MCF 10A (cell line): Measurements from ENCODE around the gene KRT6C. TPM values are rescaled to one million over a fixed set of nuclear protein-coding genes. Genes with fewer than 3 reads are reported as not detected.

ENCODE experiments used
- BruUV-seq: library from RNA; stranded (reverse); fragments of 400-500 nt; replicated peaks from 2 replicates; lab custom pipeline; 2021; lab: Mats Ljungman, UMichigan
- CTCF ChIA-PET: fragments of 300-600 bp; sonication (Branson Sonifier 250); formaldehyde crosslinking; extraction: SDS; loops from one replicate; lab custom pipeline; 2021; ENCODE audit warnings: antibody characterized with exemption, inconsistent platforms; lab: Yijun Ruan, JAX
- POLR2A ChIA-PET: fragments of 300-600, 350-650 bp; sonication (Branson Sonifier 250); formaldehyde crosslinking; extraction: SDS; loops from one replicate; lab custom pipeline; 2020; ENCODE audit warnings: antibody characterized with exemption, inconsistent platforms; lab: Yijun Ruan, JAX
- DNase-seq: peaks from one replicate; pipeline ENCODE4 v3.0.0-alpha.2; 2018; ENCODE audit not compliant: unreplicated experiment
- H3K27ac Mint-ChIP-seq: one replicate; pipeline ENCODE4 v1.8.0; 2022; ENCODE audit warnings: mild to moderate bottlenecking, low read depth, mixed read lengths; ENCODE audit not compliant: unreplicated experiment
- H3K27me3 Mint-ChIP-seq: one replicate; pipeline ENCODE4 v1.8.0; 2022; ENCODE audit warnings: mixed read lengths; ENCODE audit not compliant: insufficient read depth, unreplicated experiment
- H3K36me3 Mint-ChIP-seq: one replicate; pipeline ENCODE4 v1.8.0; 2022; ENCODE audit warnings: mild to moderate bottlenecking, moderate library complexity, mixed read lengths; ENCODE audit not compliant: insufficient read depth, unreplicated experiment
- H3K4me1 Mint-ChIP-seq: one replicate; pipeline ENCODE4 v1.8.0; 2022; ENCODE audit warnings: mixed read lengths; ENCODE audit not compliant: insufficient read depth, unreplicated experiment
- H3K4me3 Mint-ChIP-seq: one replicate; pipeline ENCODE4 v1.8.0; 2022; ENCODE audit warnings: mild to moderate bottlenecking, moderate library complexity, mixed read lengths; ENCODE audit not compliant: unreplicated experiment
- H3K9me3 Mint-ChIP-seq: one replicate; pipeline ENCODE4 v1.8.0; 2022; ENCODE audit warnings: mixed read lengths; ENCODE audit not compliant: unreplicated experiment
- CTCF ChIP-seq: fragments of 200-600 bp; IDR thresholded peaks from one replicate; pipeline ENCODE4 v1.8.0; 2022; ENCODE audit warnings: antibody characterized with exemption, mild to moderate bottlenecking; ENCODE audit not compliant: unreplicated experiment
- intact Hi-C: fragments of 100-400 bp; cut with micrococcal nuclease; formaldehyde crosslinking; loops from 2 replicates; pipeline ENCODE4 v1.14.1; 2022
- total RNA-seq: library from RNA; stranded (reverse); gene quantifications from 2 replicates; pipeline ENCODE4 v1.2.3, GENCODE V29; 2022

The KRT6C gene
- total RNA-seq, 1 experiment from 2014 or later, result 0.19 TPM

GRCh38 chr12:52427083-52427482 is 46.5 kb downstream of the KRT6C start:
- H3K36me3 Mint-ChIP-seq, result no peaks in the 10 kb centered on the region
- TF ChIP-seq CTCF, result no peak
- peak; percentile 35 for DNase-seq
- ChIA-PET POLR2A (interaction anchor here (1.1 to 1.3 kb wide), 3 partner anchors 8 to 93 kb away, joined by 3 to 4 read pairs (median 3); partner anchors contain the start of gene KRT5), CTCF (interaction anchor here (0.7 to 2.0 kb wide), 4 partner anchors 8 to 269 kb away, joined by 3 to 13 read pairs (median 3); no protein-coding TSS in a partner anchor)
- no TSS peak for BruUV-seq
- no peak overlapping the region for H3K4me3 Mint-ChIP-seq
- H3K27me3 Mint-ChIP-seq, result peaks cover 32% of the 10 kb centered on the region
- H3K4me1 Mint-ChIP-seq, result no peaks in the 10 kb centered on the region
- H3K9me3 Mint-ChIP-seq, result no peaks in the 10 kb centered on the region
- intact Hi-C loops, result no loop called here
- no peak overlapping the region for H3K27ac Mint-ChIP-seq

GRCh38 chr12:52426034-52426433 is 47.6 kb downstream of the KRT6C start:
- CTCF ChIA-PET, result interaction anchor here (1.0 to 1.1 kb wide), 2 partner anchors 14 to 54 kb away, joined by 3 read pairs; no protein-coding TSS in a partner anchor
- no peak for DNase-seq
- POLR2A ChIA-PET, result no interaction called here
- H3K4me1 Mint-ChIP-seq, result no peaks in the 10 kb centered on the region
- H3K27ac Mint-ChIP-seq, result no peak overlapping the region
- peaks cover 23% of the 10 kb centered on the region for H3K27me3 Mint-ChIP-seq
- no peaks in the 10 kb centered on the region for H3K9me3 Mint-ChIP-seq
- no peak for TF ChIP-seq CTCF
- no peaks in the 10 kb centered on the region for H3K36me3 Mint-ChIP-seq
- intact Hi-C loops, result no loop called here
- no peak overlapping the region for H3K4me3 Mint-ChIP-seq
- no TSS peak for BruUV-seq

GRCh38 chr12:52425466-52425865 is 48.1 kb downstream of the KRT6C start:
- Mint-ChIP-seq H3K4me3 (no peak overlapping the region), H3K27ac (no peak overlapping the region), H3K4me1 (no peaks in the 10 kb centered on the region), H3K27me3 (peaks cover 17% of the 10 kb centered on the region), H3K36me3 (no peaks in the 10 kb centered on the region), H3K9me3 (no peaks in the 10 kb centered on the region)
- intact Hi-C loops, result no loop called here
- BruUV-seq, result no TSS peak
- TF ChIP-seq CTCF, result no peak
- POLR2A ChIA-PET, result no interaction called here
- CTCF ChIA-PET, result interaction anchor here (0.6 to 1.1 kb wide), 3 partner anchors 14 to 54 kb away, joined by 3 read pairs; no protein-coding TSS in a partner anchor
- no peak for DNase-seq

GRCh38 chr12:52423661-52424500 is 49.7 kb downstream of the KRT6C start:
- ChIA-PET CTCF (interaction anchor here (0.6 kb wide), 1 partner anchor 157 kb away, joined by 3 read pairs; no protein-coding TSS in a partner anchor), POLR2A (interaction anchor here (0.6 kb wide), 3 partner anchors 28 to 1017 kb away, joined by 3 read pairs; no protein-coding TSS in a partner anchor)
- no peak overlapping the region for H3K27ac Mint-ChIP-seq
- no peak for DNase-seq
- peaks cover 8% of the 10 kb centered on the region for H3K27me3 Mint-ChIP-seq
- intact Hi-C loops, result no loop called here
- peaks cover 10% of the 10 kb centered on the region for H3K4me1 Mint-ChIP-seq
- no peak overlapping the region for H3K4me3 Mint-ChIP-seq
- TF ChIP-seq CTCF, result no peak
- H3K36me3 Mint-ChIP-seq, result no peaks in the 10 kb centered on the region
- no peaks in the 10 kb centered on the region for H3K9me3 Mint-ChIP-seq
- no TSS peak for BruUV-seq
